ENCODE data around the gene SPON1.
A peak's percentile ranks its signal among the peaks of the same experiment; 100 is the strongest.

Gene SPON1

GRCh38 chr11:14036469-14036868, 73.9 kb downstream of the SPON1 start:
- DNase-seq (ENCODE audit: low read depth in 2 of 2): no peak

- no peak for DNase-seq (ENCODE audit: low read depth in 2 of 2)
Observed at GRCh38 chr11:14041040-14041439, 78.5 kb downstream of the SPON1 start.

DNA sequence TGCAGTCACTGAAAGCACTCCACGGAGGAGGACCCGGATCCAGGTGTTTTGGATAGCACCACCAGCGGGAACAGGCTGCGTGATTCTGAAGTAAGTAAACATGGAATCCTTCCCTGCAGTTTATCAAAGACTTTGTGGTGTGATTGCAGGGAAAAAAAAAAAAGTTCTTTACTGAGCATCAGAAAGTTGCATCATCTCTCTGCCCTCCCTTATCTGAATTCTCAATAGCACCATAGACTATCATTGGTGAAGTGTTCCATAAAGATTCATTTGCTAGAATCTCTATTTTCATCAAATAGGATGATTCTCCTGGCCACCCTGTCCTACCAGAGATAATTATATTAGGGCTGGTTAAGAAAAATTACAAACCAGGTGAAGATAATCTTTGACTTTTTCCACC, 79.0 kb downstream of the SPON1 start:
- DNase-seq (ENCODE audit: low read depth in 2 of 2): no peak

- DNase-seq (ENCODE audit: low read depth in 2 of 2): no peak
Observed at GRCh38 chr11:14042686-14043465, 80.4 kb downstream of the SPON1 start.

- DNase-seq (ENCODE audit: low read depth in 2 of 2): no peak
Observed at GRCh38 chr11:14044916-14045315, 82.4 kb downstream of the SPON1 start.

DNA sequence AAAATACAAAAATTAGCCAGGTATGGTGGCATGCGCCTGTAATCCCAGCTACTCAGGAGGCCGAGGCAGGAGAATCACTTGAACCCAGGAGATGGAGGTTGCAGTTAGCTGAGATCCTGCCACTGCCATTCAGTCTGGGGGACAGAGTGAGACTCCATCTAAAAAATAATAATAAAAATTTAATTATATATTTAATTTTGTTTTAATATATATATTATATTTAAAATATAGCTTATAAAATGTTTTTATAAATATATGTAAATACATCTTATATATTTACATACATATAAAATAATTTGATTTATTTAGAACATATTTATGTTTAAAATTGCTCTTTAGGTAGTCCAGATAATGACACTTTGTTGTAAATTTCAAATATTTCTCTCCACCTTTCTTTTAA, 82.9 kb downstream of the SPON1 start:
- no peak for DNase-seq (ENCODE audit: low read depth in 2 of 2)

- DNase-seq (ENCODE audit: low read depth in 2 of 2): no peak
Observed at GRCh38 chr11:14052198-14052597, 89.7 kb downstream of the SPON1 start.

GRCh38 chr11:14054116-14055107, 91.9 kb downstream of the SPON1 start:
- DNase-seq (ENCODE audit: low read depth in 2 of 2): no peak

DNA sequence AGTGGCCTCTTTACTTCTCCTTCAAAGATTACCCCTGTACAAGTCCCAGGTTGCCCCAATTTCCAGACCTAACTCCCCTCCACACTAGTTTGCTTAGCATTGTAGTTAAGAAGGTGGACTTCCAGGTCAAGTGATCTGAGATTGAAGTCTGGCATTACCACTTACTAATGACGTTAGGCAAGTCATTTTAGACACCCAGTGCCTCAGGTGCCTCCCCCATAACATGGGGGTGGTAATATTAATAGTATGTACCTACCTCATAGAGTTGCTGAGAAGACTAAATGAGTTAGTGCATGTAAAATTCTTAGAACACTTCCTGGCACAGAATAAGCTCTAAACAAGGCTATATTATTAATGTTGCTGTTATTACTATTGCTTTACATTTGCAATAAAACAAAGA, 93.4 kb downstream of the SPON1 start:
- no peak for DNase-seq (ENCODE audit: low read depth in 2 of 2)

DNA sequence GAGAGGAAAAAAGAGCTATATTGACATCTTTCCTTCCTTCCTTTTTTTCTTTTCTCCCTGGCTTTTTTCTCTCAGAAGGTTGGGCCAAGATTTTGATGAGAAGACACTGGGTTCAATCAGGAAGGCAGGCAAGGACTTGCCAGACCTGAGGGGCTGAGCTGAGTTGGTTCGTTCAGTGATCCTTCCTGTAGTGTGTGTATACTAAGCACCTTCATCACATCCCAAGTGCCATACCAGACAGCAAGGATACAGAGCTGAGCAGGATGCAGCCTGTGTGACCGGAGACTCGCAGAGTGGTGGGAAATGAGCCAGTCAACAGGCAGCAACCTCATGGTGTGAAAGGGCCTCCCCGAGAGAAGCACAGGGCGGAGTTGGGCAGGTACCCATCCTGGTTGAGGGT, 95.5 kb downstream of the SPON1 start:
- DNase-seq (ENCODE audit: low read depth in 2 of 2): no peak

GRCh38 chr11:14059491-14059890, 97.0 kb downstream of the SPON1 start:
- DNase-seq (ENCODE audit: low read depth in 2 of 2): no peak

DNA sequence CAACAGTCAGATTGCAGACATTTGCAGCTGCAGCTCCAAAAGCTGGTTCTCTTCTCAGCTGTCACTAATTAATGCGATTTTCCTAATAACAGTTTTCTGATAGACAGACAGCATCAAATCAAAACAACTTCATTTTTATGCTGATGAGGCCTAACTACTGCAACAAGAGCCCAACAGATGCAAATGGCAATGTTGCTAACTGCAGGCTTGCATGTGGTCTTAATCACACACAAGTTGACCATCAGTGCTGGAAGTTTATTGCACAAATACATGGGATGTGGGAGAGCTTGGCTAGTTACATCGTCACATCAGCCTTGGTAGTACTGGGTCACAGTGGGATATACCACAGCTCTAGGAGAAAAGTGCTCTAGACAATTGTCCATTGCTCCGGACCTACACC, 99.2 kb downstream of the SPON1 start:
- no peak for DNase-seq (ENCODE audit: low read depth in 2 of 2)

DNA sequence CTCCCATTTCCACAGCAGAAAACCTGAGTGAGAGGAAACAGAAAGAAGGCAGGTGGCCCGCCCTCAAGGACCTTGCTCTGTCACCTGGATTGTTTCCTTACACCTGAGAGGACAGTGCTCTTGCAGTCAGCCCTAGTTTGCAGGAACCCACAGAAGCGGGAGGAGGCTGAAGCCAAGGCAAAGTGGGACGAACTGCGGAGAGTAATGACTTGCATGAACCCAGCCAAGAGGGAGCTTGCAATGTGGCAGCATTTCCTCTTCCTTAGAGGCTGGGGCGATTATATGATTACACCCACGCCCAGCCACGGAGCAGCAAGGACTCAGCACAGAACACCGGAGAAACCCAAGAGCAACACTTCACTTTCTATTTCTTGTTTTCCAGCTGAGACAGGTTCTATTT, 102.6 kb downstream of the SPON1 start:
- peak in 1 of 2 donors; percentile 5 for DNase-seq (ENCODE audit: low read depth in 2 of 2)

- no peak for DNase-seq (ENCODE audit: low read depth in 2 of 2)
Observed at GRCh38 chr11:14065681-14066080, 103.2 kb downstream of the SPON1 start.

DNA sequence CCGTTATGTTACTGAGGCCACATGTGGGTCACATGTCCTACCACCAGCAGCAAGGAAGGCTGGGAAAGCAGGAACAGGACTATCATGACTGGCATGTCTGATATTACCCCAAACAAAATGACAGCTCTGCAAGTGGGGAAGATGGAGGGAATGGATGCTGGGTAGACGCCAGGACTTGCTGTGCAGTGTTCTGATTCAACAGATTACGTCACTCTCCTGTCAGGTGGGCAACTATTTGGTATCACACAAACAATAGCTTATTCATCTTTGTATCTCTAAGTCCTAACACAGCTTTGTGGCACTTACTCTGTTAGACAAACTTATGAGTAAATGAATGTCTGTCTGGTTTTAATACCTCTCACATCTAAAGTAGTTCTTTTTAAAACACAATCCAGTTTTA, 105.2 kb downstream of the SPON1 start:
- no peak for DNase-seq (ENCODE audit: low read depth in 2 of 2)

DNA sequence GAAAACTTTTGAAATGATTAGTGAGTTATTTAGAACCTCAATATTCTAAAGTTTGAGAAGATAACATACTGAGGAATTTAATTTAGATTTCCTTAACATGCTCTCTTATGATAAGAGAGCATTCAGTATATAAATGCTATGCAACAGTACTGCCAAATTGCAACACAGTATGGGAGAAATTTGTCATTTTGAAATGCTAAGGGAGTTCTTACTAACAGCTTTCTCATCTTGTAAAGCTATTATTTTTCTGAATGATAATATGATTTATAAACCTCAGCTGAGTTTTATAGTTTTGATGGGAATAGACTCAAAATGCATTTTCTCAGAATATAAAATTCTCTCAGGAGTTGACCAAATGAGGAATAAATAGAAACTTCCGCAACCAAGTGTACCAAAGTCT, 108.4 kb downstream of the SPON1 start:
- DNase-seq (ENCODE audit: low read depth in 2 of 2): no peak

- DNase-seq (ENCODE audit: low read depth in 2 of 2): no peak
Observed at GRCh38 chr11:14073849-14074476, 111.4 kb downstream of the SPON1 start.

GRCh38 chr11:14075118-14076078, 112.9 kb downstream of the SPON1 start:
- peak; percentile 7 to 28 for DNase-seq (ENCODE audit: low read depth in 2 of 2)

GRCh38 chr11:14079011-14079410, 116.5 kb downstream of the SPON1 start:
- DNase-seq (ENCODE audit: low read depth in 2 of 2): no peak

DNA sequence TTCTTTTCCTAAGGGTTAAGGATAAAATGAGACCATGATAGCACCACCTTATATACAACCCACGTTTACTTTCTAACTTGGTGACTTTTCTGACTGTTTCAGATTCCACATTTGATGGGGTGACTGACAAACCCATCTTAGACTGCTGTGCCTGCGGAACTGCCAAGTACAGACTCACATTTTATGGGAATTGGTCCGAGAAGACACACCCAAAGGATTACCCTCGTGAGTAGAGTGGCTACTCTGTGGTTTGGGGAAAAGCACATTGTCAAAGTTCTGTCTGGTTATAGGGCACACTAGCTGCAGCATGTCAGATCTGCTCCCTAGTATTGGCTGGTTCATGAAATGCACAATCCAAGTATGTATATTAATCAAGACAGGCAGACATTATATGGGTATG, 117.3 kb downstream of the SPON1 start:
- no peak for DNase-seq (ENCODE audit: low read depth in 2 of 2)

DNA sequence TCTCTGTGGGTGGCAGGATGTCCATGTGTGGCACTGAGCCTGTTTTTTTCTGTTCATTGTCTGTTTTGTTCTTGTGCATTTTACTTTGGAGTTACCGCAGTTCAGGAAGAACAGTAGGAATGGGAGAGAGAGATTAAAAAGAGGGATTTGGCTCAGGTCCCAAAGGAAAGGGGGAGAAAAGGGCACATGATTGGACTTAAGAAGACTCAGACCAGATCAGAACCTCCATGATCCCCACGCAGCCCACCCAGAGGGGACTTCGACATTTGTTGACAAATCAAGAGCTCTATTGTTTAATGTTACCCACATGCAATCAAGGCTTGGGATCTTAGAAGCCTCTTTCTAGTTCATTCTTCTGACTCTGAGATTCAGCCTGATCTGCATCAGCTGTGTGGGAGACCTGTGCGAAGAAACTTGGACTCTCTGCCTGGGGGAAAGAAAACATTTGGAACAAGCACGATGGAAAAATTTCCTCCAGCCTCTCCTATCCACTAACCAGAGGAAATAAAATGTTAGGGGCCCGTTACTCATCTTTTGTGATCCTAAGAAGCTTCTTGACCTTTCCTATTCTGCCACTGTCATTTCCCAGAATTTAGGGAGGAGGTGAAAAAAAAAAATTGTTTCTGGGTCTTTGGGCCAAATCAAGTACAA, 119.2 kb downstream of the SPON1 start:
- DNase-seq (ENCODE audit: low read depth in 2 of 2): no peak

Measured in stimulated activated CD4-positive, alpha-beta T cell treated with anti-CD3 and anti-CD28 coated beads, Interleukin-1b, Interleukin-23, amount 100 ng/mL, for 1 hour (primary cell).